GM19351 (cell line): ENCODE results near the gene RUFY1.
A peak's percentile ranks its signal among the peaks of the same experiment; 100 is the strongest.

ENCODE experiments used
- ATAC-seq: cut with Tn5 transposase; IDR thresholded peaks from one replicate; pipeline ENCODE4 v1.9.1; 2021; ENCODE audit warnings: mild to moderate bottlenecking, moderate library complexity; ENCODE audit not compliant: unreplicated experiment

The RUFY1 gene

DNA sequence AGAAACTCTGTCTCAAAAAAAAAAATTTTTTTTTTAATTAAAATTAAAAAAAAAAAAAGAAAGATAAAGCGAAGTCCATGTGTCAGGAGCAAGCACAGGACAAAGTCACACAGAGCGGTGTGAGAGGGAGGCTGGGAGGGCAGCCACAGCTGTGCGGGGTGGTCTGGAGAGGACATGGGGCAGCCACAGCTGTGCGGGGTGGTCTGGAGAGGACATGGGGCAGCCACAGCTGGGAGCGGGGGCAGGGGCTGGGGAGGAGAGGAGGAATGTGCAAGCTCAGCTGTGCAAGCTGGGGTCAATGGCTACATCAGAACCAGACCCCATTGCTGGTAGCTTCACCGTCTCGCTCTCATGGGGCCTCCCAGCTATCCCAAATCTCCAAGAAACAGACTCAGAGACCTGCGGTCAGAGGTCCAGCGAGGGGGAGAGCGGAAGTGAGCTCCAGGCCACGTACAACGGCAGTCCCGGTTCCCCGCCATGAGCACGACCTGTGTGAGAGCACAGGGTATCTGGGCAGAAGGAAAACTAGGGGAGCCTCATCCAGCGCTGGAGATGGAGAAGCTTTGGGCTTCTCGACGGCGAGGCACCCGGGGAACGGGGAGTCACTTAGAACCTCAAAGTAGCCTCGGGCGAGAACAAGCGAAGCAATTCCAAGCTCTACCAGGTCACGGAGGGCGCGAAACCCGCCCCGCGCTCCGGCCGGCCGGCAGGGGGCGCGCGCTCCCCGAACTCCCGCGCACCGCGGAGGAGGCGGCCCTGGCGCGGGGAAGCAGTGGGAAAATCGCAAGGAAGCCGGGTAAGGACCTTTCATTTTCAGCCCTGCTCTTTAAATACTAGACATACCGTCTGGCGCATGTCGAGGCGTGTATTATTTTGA, 107.2 kb downstream of the RUFY1 start:
- ATAC-seq = peak; percentile 85

DNA sequence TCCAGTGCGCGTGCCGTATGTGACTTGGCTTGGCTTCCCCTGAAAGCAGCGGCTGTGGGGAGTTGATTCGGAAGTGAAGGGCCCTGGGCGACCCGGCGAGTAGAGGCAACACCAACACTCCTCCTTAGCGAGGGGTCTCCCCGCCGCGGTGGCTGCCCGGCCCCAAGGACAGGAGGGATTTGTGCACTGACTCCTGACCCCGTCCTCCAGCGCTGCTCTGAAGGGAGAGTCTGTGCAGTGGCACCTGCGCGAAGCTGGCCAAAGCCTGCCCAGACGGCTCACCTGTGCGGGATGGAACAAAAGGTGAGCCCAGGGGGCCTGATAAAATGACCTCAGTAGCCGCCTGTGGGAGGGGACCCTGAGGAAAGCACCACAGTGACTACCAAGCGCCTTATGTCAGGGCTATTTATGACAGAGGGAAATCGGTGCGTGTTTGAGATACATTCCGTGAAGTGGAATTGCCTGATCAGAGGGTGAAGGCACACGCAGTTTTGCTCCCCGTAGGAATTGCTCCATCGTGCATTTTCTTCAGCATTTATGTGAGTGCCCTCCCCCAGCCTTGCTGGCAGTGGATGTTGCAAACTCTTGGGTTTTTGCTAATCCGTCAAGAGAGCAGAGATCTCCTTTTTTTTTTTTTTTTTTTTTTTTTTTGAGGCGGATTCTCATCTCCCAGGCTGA, 108.0 kb downstream of the RUFY1 start:
- peak; percentile 68 for ATAC-seq
